Neural progenitor cell (in vitro differentiated cells): ENCODE data around the gene MARS1. TPM values are rescaled to one million over a fixed set of nuclear protein-coding genes. Genes with fewer than 3 reads are reported as not detected.
"Not testable (repeated sequence)": the region's sequence is repeated elsewhere in the genome, so short reads cannot be mapped to it uniquely, and the experiment has no call there.

Source experiments
- DNase-seq: peaks from one replicate; pipeline ENCODE4 v3.0.0-alpha.2; 2016; ENCODE audit warnings: low spot score
- H2AFZ ChIP-seq: fragments of 200-600 bp; sonication (generic); replicated peaks from 2 replicates; pipeline ENCODE4 v1.6.1; 2016; ENCODE audit warnings: antibody characterized with exemption
- H3F3A ChIP-seq: fragments of 200-600 bp; sonication (generic); 2 replicates; pipeline ENCODE4 v1.6.1; 2016; ENCODE audit warnings: antibody characterized with exemption, low read depth
- H3K27ac ChIP-seq: fragments of 200-600 bp; sonication (generic); 2 replicates; pipeline ENCODE4 v1.5.1; 2016; ENCODE audit warnings: mild to moderate bottlenecking
- H3K27me3 ChIP-seq: fragments of 200-600 bp; sonication (generic); 2 replicates; pipeline ENCODE4 v1.6.1; 2016; ENCODE audit warnings: mild to moderate bottlenecking, moderate library complexity
- H3K36me3 ChIP-seq: fragments of 200-600 bp; sonication (generic); 2 replicates; pipeline ENCODE4 v1.5.1; 2016
- H3K4me1 ChIP-seq: fragments of 200-600 bp; sonication (generic); 2 replicates; pipeline ENCODE4 v1.6.1; 2016; ENCODE audit warnings: mixed run types
- H3K4me2 ChIP-seq: fragments of 200-600 bp; sonication (generic); 2 replicates; pipeline ENCODE4 v1.6.1; 2016
- H3K4me3 ChIP-seq: fragments of 200-600 bp; sonication (generic); 2 replicates; pipeline ENCODE4 v1.5.1; 2016
- H3K79me2 ChIP-seq: fragments of 200-600 bp; sonication (generic); 2 replicates; pipeline ENCODE4 v1.6.1; 2016; ENCODE audit warnings: low read depth
- H3K9ac ChIP-seq: fragments of 200-600 bp; sonication (generic); 2 replicates; pipeline ENCODE4 v1.6.1; 2016
- H3K9me3 ChIP-seq: fragments of 200-600 bp; sonication (generic); 2 replicates; pipeline ENCODE4 v1.5.1; 2016; ENCODE audit warnings: low read depth
- H4K20me1 ChIP-seq: fragments of 200-600 bp; sonication (generic); 2 replicates; pipeline ENCODE4 v1.6.1; 2016; ENCODE audit warnings: low read depth
- H3K27ac Mint-ChIP-seq: 3 replicates; pipeline ENCODE4 v1.8.0; 2021; ENCODE audit warnings: mixed read lengths
- H3K27me3 Mint-ChIP-seq: 2 replicates; pipeline ENCODE4 v1.8.0; 2022; ENCODE audit warnings: low read depth, mild to moderate bottlenecking, inconsistent platforms, moderate library complexity, mixed read lengths; ENCODE audit not compliant: insufficient read depth
- H3K36me3 Mint-ChIP-seq: 3 replicates; pipeline ENCODE4 v1.8.0; 2021; ENCODE audit warnings: mixed read lengths
- H3K4me1 Mint-ChIP-seq: 3 replicates; pipeline ENCODE4 v1.8.0; 2021; ENCODE audit warnings: mixed read lengths
- H3K4me3 Mint-ChIP-seq: 3 replicates; pipeline ENCODE4 v1.8.0; 2021; ENCODE audit warnings: mild to moderate bottlenecking, moderate library complexity, mixed read lengths
- H3K9me3 Mint-ChIP-seq: 3 replicates; pipeline ENCODE4 v1.8.0; 2020; ENCODE audit warnings: mixed read lengths
- EZH2 ChIP-seq: fragments of 200-600 bp; sonication (generic); IDR thresholded peaks from 2 replicates; pipeline ENCODE4 v1.6.1; 2017; ENCODE audit warnings: antibody characterized with exemption, mild to moderate bottlenecking, moderate library complexity
- EZH2phosphoT487 ChIP-seq: fragments of 200-600 bp; sonication (generic); IDR thresholded peaks from 2 replicates; pipeline ENCODE4 v1.6.1; 2017; ENCODE audit warnings: antibody characterized with exemption
- total RNA-seq: library from RNA; depleted of rRNA; stranded (reverse); fragments of >200 nt; gene quantifications from 2 replicates; pipeline ENCODE4 v1.2.3, GENCODE V29; 2015; ENCODE audit warnings: low replicate concordance
- TF ChIP-seq, protein P1 (sequence below): fragments of 200-600 bp; sonication (generic); IDR thresholded peaks from 2 replicates; pipeline ENCODE4 v1.5.1; 2017; ENCODE audit warnings: antibody characterized with exemption, mild to moderate bottlenecking

The MARS1 gene
- total RNA-seq = 109 and 116 TPM in 2 replicates

DNA sequence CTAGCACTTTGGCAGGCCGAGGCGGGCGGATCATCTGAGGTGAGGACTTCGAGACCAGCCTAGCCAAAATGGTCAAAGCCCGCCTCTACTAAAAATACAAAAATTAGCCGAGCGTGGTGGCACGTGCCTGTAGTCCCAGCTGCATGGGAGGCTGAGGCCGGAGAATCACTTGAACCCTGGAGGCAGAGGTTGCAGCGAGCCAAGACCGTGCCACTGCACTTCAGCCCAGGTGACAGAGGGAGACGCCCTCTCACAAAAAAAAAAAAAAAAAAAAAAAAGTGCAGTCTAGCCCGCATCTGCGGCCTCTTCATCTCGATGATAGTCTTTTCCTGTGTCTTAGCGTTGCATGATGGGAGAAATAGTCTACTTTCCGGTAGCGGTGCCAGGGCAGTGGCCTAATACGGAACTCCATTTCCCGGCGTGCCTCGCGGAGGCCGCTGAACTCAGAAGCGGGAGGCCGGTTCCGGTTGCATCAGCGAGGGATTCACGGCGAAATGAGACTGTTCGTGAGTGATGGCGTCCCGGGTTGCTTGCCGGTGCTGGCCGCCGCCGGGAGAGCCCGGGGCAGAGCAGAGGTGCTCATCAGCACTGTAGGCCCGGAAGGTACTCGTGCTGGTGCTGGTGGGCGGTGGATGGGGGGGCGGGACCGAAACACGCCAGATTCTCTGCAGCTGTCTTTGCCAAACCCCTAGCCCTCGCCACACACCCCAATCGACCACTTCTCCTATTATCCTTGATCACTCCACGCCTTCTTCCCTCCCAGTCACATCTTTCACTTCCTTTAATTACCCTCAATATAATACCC is at the start of gene MARS1:
Gene MARS1, plus strand, starts transcription at position 472 of the 805 bp plus-strand sequence. Its CDS starts 23 bp downstream, at position 495.
- peaks cover 23% of the 10 kb centered on the region for H3K36me3 Mint-ChIP-seq
- H3F3A ChIP-seq = peaks cover 39% of the 10 kb centered on the region
- peaks cover 8% of the 10 kb centered on the region for H3K36me3 ChIP-seq
- peaks cover 20% of the 10 kb centered on the region for H3K79me2 ChIP-seq
- no peaks in the 10 kb centered on the region for H4K20me1 ChIP-seq
- peak within 1 kb of the TSS; percentile 97 for H3K27ac Mint-ChIP-seq
- no peaks in the 10 kb centered on the region for H3K27me3 ChIP-seq
- H3K27me3 Mint-ChIP-seq = peaks cover 2% of the 10 kb centered on the region
- TF ChIP-seq, protein P1, sequence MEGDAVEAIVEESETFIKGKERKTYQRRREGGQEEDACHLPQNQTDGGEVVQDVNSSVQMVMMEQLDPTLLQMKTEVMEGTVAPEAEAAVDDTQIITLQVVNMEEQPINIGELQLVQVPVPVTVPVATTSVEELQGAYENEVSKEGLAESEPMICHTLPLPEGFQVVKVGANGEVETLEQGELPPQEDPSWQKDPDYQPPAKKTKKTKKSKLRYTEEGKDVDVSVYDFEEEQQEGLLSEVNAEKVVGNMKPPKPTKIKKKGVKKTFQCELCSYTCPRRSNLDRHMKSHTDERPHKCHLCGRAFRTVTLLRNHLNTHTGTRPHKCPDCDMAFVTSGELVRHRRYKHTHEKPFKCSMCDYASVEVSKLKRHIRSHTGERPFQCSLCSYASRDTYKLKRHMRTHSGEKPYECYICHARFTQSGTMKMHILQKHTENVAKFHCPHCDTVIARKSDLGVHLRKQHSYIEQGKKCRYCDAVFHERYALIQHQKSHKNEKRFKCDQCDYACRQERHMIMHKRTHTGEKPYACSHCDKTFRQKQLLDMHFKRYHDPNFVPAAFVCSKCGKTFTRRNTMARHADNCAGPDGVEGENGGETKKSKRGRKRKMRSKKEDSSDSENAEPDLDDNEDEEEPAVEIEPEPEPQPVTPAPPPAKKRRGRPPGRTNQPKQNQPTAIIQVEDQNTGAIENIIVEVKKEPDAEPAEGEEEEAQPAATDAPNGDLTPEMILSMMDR = peak; percentile 25
- TF ChIP-seq EZH2phosphoT487 (no peak), EZH2 (no peak)
- peak within 1 kb of the TSS; percentile 93 for H3K4me3 ChIP-seq
- H3K4me3 Mint-ChIP-seq = peak within 1 kb of the TSS; percentile 93
- H3K9me3 ChIP-seq = no peaks in the 10 kb centered on the region
- H3K4me1 Mint-ChIP-seq = peaks cover 13% of the 10 kb centered on the region
- H3K9me3 Mint-ChIP-seq = no peaks in the 10 kb centered on the region
- H3K9ac ChIP-seq = peak within 1 kb of the TSS; percentile 94
- H3K4me2 ChIP-seq = peak within 1 kb of the TSS; percentile 97
- peak within 1 kb of the TSS; percentile 23 for H3K27ac ChIP-seq
- peak; percentile 95 for DNase-seq
- H2AFZ ChIP-seq = peak within 1 kb of the TSS; percentile 87
- H3K4me1 ChIP-seq = peaks cover 5% of the 10 kb centered on the region

DNA sequence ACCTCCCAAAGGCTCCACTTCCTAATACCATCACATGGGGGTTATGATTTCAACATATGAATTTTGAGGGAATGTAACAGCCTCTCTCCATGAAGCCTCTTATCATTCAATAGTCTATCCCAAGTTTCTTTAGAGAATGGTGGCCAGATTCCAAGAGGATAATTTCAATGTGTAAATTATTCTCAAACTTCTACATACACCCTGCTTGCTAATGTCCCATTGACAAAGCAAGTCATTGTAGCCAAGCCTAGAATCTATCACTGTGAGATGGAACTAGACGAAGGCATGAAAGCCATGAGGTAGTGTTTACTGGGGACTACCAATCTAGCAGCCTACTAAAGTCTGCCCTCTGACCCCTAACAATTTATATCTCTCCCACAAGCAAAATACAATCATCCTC is 49.5 kb upstream of the MARS1 start:
- Histone ChIP-seq H3K9me3 (no peaks in the 10 kb centered on the region), H3K27me3 (no peaks in the 10 kb centered on the region), H2AFZ (no peak overlapping the region), H3K4me3 (no peak overlapping the region), H4K20me1 (no peaks in the 10 kb centered on the region), H3K36me3 (no peaks in the 10 kb centered on the region), H3F3A (no peaks in the 10 kb centered on the region), H3K79me2 (no peaks in the 10 kb centered on the region), H3K27ac (no peak overlapping the region), H3K4me2 (no peak overlapping the region), H3K9ac (no peak overlapping the region), H3K4me1 (no peaks in the 10 kb centered on the region)
- TF ChIP-seq EZH2phosphoT487 (no peak), EZH2 (no peak)
- Mint-ChIP-seq H3K4me3 (no peak overlapping the region), H3K9me3 (peaks cover 7% of the 10 kb centered on the region), H3K4me1 (peaks cover 6% of the 10 kb centered on the region), H3K27me3 (peaks cover 4% of the 10 kb centered on the region), H3K36me3 (no peaks in the 10 kb centered on the region), H3K27ac (no peak overlapping the region)
- no peak for DNase-seq

DNA sequence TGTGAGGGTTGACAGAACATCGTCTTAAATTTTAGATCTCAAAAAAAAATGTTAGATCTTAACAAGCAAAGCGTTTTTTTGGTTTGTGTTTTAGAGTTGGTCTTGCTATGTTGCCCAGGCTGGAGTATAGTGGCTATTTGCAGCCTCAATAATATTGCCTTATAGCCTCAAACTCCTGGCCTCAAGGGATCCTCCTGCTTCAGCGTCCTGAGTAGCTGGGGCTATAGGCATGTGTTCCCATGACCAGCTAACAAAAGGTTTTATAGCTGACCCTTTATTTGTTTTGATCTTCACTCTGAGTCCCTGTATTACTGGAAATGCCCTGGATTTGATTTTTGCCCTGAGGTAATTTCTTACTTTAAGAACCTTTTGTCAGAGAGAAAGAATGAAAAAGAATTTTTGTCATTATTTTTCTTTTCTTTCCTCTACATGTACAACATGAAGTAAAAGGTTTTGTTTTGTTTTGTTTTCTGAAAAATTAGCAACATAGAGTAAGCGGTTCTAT is 48.1 kb upstream of the MARS1 start:
- Histone ChIP-seq H4K20me1 (no peaks in the 10 kb centered on the region), H3K36me3 (no peaks in the 10 kb centered on the region)

DNA sequence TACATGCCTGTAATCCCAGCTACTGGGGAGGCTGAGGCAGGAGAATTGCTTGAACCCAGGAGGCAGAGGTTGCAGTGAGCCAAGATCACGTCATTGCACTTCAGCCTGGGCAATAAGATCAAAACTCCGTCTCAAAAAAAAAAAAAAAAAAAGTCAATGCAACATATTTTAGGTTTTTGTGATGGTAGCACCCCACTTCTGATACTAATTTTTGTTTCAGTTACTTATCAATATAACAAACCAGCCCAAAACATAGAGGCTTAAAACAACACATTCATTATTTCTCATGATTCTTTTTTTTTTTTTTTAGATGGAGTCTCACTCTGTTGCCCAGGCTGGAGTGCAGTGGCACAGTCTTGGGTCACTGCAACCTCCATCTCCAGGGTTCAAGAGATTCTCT is 46.5 kb upstream of the MARS1 start:
- H3K27me3 ChIP-seq, H3K9ac ChIP-seq, H3K27ac ChIP-seq, DNase-seq, H3K9me3 Mint-ChIP-seq, H3F3A ChIP-seq, H3K4me1 Mint-ChIP-seq, H3K4me3 Mint-ChIP-seq, H3K4me3 ChIP-seq, H3K36me3 Mint-ChIP-seq, H3K4me2 ChIP-seq, H3K36me3 ChIP-seq, H3K79me2 ChIP-seq, H2AFZ ChIP-seq, H3K27ac Mint-ChIP-seq, H3K4me1 ChIP-seq, H4K20me1 ChIP-seq, H3K27me3 Mint-ChIP-seq, H3K9me3 ChIP-seq: not testable (repeated sequence)

More for the DNA sequence above, 48.1 kb upstream of the MARS1 start:
- no peak overlapping the region for H3K9ac ChIP-seq
- no peaks in the 10 kb centered on the region for H3K9me3 ChIP-seq
- H3F3A ChIP-seq = no peaks in the 10 kb centered on the region
- TF ChIP-seq EZH2phosphoT487 (no peak), EZH2 (no peak)
- TF ChIP-seq, protein P1 = no peak
- H3K27ac ChIP-seq = no peak overlapping the region
- Mint-ChIP-seq H3K27me3 (peaks cover 8% of the 10 kb centered on the region), H3K4me3 (no peak overlapping the region), H3K27ac (no peak overlapping the region), H3K4me1 (no peaks in the 10 kb centered on the region), H3K9me3 (peaks cover 7% of the 10 kb centered on the region), H3K36me3 (no peaks in the 10 kb centered on the region)
- H3K4me2 ChIP-seq = no peak overlapping the region
- no peaks in the 10 kb centered on the region for H3K27me3 ChIP-seq
- H3K4me3 ChIP-seq = no peak overlapping the region
- no peak overlapping the region for H2AFZ ChIP-seq
- no peaks in the 10 kb centered on the region for H3K79me2 ChIP-seq
- H3K4me1 ChIP-seq = no peaks in the 10 kb centered on the region
- DNase-seq = no peak
